Mesendoderm (in vitro differentiated cells): ENCODE measurements around the gene NFATC1.

ENCODE experiments used
- DNase-seq: peaks from one replicate; pipeline ENCODE4 v3.0.0; 2013
- H2AK5ac ChIP-seq: 2 replicates; pipeline ENCODE4 v1.6.1; 2013; ENCODE audit warnings: low read length, inconsistent platforms
- H2BK120ac ChIP-seq: 2 replicates; pipeline ENCODE4 v1.6.1; 2013; ENCODE audit warnings: low read depth, mild to moderate bottlenecking, low read length, moderate library complexity, mixed read lengths
- H2BK15ac ChIP-seq: replicated peaks from 2 replicates; pipeline ENCODE4 v1.6.1; 2013; ENCODE audit warnings: low read depth, mild to moderate bottlenecking, moderate library complexity
- H2BK5ac ChIP-seq: 2 replicates; pipeline ENCODE4 v1.6.1; 2013; ENCODE audit warnings: low read length, inconsistent platforms
- H3K18ac ChIP-seq: 2 replicates; pipeline ENCODE4 v1.6.1; 2013; ENCODE audit warnings: mild to moderate bottlenecking, low read length, mixed read lengths
- H3K23ac ChIP-seq: one replicate; pipeline ENCODE4 v1.6.1; 2013; ENCODE audit warnings: low read length
- H3K27ac ChIP-seq: 2 replicates; pipeline ENCODE4 v1.5.1; 2013; ENCODE audit warnings: low read depth, mild to moderate bottlenecking, inconsistent platforms, low read length, moderate library complexity
- H3K27me3 ChIP-seq: 2 replicates; pipeline ENCODE4 v1.6.1; 2013; ENCODE audit warnings: low read length, control low read depth, mild to moderate bottlenecking, inconsistent platforms; ENCODE audit not compliant: insufficient read depth, poor library complexity
- H3K36me3 ChIP-seq: 2 replicates; pipeline ENCODE4 v1.6.1; 2013; ENCODE audit warnings: low read length, inconsistent platforms; ENCODE audit not compliant: control insufficient read depth, insufficient read depth
- H3K4ac ChIP-seq: one replicate; pipeline ENCODE4 v1.6.1; 2013; ENCODE audit warnings: low read depth, mild to moderate bottlenecking, low read length, moderate library complexity
- H3K4me1 ChIP-seq: 2 replicates; pipeline ENCODE4 v1.6.1; 2013; ENCODE audit warnings: low read depth, low read length, inconsistent platforms; ENCODE audit not compliant: control insufficient read depth
- H3K4me2 ChIP-seq: 2 replicates; pipeline ENCODE4 v1.6.1; 2013; ENCODE audit warnings: low read length
- H3K4me3 ChIP-seq: 2 replicates; pipeline ENCODE4 v1.5.1; 2013; ENCODE audit warnings: mild to moderate bottlenecking, low read length
- H3K56ac ChIP-seq: one replicate; pipeline ENCODE4 v1.6.1; 2013; ENCODE audit warnings: low read length
- H3K79me1 ChIP-seq: 2 replicates; pipeline ENCODE4 v1.6.1; 2013; ENCODE audit warnings: low read length, inconsistent platforms
- H3K79me2 ChIP-seq: 2 replicates; pipeline ENCODE4 v1.6.1; 2013; ENCODE audit warnings: mild to moderate bottlenecking, low read length; ENCODE audit not compliant: control insufficient read depth, insufficient read depth
- H3K9ac ChIP-seq: 2 replicates; pipeline ENCODE4 v1.6.1; 2013; ENCODE audit warnings: low read length, inconsistent platforms
- H4K5ac ChIP-seq: one replicate; pipeline ENCODE4 v1.6.1; 2013; ENCODE audit warnings: low read length
- H4K8ac ChIP-seq: one replicate; pipeline ENCODE4 v1.6.1; 2013; ENCODE audit warnings: low read depth, mild to moderate bottlenecking, control low read depth, low read length, moderate library complexity
- WGBS: extraction: QIAGEN DNeasy Blood & Tissue Kit; methylation state at CpG from one replicate; pipeline ENCODE4 v1.1.7; 2013; ENCODE audit warnings: low lambda C conversion rate, missing lambda C conversion rate; ENCODE audit not compliant: insufficient coverage; ENCODE audit errors: extremely low coverage; 5-methylcytosine and 5-hydroxymethylcytosine counted together

Gene NFATC1

GRCh38 chr18:79402977-79403722 is 7.4 kb downstream of the NFATC1 start:
- H3K18ac ChIP-seq: no peak overlapping the region
- H3K4me3 ChIP-seq: no peak overlapping the region
- WGBS: no CpG with 5 or more reads among the region's 27 CpGs

GRCh38 chr18:79403723-79404566 is 8.2 kb downstream of the NFATC1 start:
- Histone ChIP-seq H3K4me1 (no peaks in the 10 kb centered on the region), H4K5ac (no peak overlapping the region), H3K4me2 (no peak overlapping the region), H3K27me3 (peaks cover 8% of the 10 kb centered on the region), H3K79me2 (no peaks in the 10 kb centered on the region), H3K79me1 (peaks cover 2% of the 10 kb centered on the region), H3K4me3 (no peak overlapping the region), H3K9ac (no peak overlapping the region), H2BK5ac (no peak overlapping the region), H3K18ac (no peak overlapping the region), H2BK120ac (no peak overlapping the region), H3K27ac (no peak overlapping the region), H3K36me3 (no peaks in the 10 kb centered on the region), H3K23ac (no peak overlapping the region), H3K56ac (no peak overlapping the region), H4K8ac (no peak overlapping the region), H3K4ac (no peak overlapping the region), H2BK15ac (no peak overlapping the region), H2AK5ac (no peak overlapping the region)
- WGBS: no CpG with 5 or more reads among the region's 31 CpGs
- no peak for DNase-seq

More at GRCh38 chr18:79402977-79403722, 7.4 kb downstream of the NFATC1 start:
- no peak overlapping the region for H4K5ac ChIP-seq
- H3K36me3 ChIP-seq: no peaks in the 10 kb centered on the region
- H3K9ac ChIP-seq: no peak overlapping the region
- H3K4me2 ChIP-seq: no peak overlapping the region
- no peak overlapping the region for H3K23ac ChIP-seq
- H3K4me1 ChIP-seq: no peaks in the 10 kb centered on the region
- H3K27ac ChIP-seq: no peak overlapping the region
- H2BK120ac ChIP-seq: no peak overlapping the region
- H3K79me1 ChIP-seq: peaks cover 2% of the 10 kb centered on the region
- no peak overlapping the region for H4K8ac ChIP-seq
- no peaks in the 10 kb centered on the region for H3K79me2 ChIP-seq
- no peak overlapping the region for H2BK15ac ChIP-seq
- no peak overlapping the region for H3K56ac ChIP-seq
- no peak overlapping the region for H2AK5ac ChIP-seq
- no peak overlapping the region for H3K4ac ChIP-seq
- peaks cover 13% of the 10 kb centered on the region for H3K27me3 ChIP-seq
- no peak for DNase-seq
- no peak overlapping the region for H2BK5ac ChIP-seq

DNA sequence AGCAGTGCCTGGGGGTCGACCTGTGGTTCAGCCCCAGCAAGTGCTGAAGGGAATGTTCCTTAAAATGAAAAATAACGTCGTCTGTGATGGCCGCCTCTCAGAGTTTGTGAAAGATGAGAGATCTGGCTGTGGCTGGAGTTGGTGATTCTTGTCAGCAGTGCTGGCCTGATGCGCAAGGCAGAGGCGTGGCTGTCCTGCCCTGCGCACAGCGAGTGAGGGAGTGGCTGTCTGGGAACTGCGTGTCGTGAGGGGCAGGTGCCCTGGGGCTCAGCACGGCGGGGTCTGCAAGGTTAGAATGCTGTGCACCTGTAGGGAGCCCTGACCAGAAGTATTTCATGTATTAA is 8.8 kb downstream of the NFATC1 start:
- H3K23ac ChIP-seq: no peak overlapping the region
- H2BK15ac ChIP-seq: no peak overlapping the region
- no peak overlapping the region for H2AK5ac ChIP-seq
- H3K4me1 ChIP-seq: no peaks in the 10 kb centered on the region
- no peak overlapping the region for H2BK120ac ChIP-seq
- no peak overlapping the region for H3K4me3 ChIP-seq
- WGBS: no CpG with 5 or more reads among the region's 12 CpGs
- no peak overlapping the region for H3K56ac ChIP-seq
- no peak overlapping the region for H3K4ac ChIP-seq
- H3K4me2 ChIP-seq: no peak overlapping the region
- H2BK5ac ChIP-seq: no peak overlapping the region
- H3K36me3 ChIP-seq: no peaks in the 10 kb centered on the region
- no peak overlapping the region for H3K9ac ChIP-seq
- H4K8ac ChIP-seq: no peak overlapping the region
- no peak overlapping the region for H4K5ac ChIP-seq
- DNase-seq: no peak
- peaks cover 2% of the 10 kb centered on the region for H3K27me3 ChIP-seq
- H3K27ac ChIP-seq: no peak overlapping the region
- H3K79me2 ChIP-seq: no peaks in the 10 kb centered on the region
- H3K79me1 ChIP-seq: peaks cover 2% of the 10 kb centered on the region
- no peak overlapping the region for H3K18ac ChIP-seq

- H3K27ac ChIP-seq: no peak overlapping the region
- H4K5ac ChIP-seq: no peak overlapping the region
- H3K79me2 ChIP-seq: no peaks in the 10 kb centered on the region
- H2AK5ac ChIP-seq: no peak overlapping the region
- no peak overlapping the region for H3K4me3 ChIP-seq
- H2BK5ac ChIP-seq: no peak overlapping the region
- H3K18ac ChIP-seq: no peak overlapping the region
- no peaks in the 10 kb centered on the region for H3K4me1 ChIP-seq
- H4K8ac ChIP-seq: no peak overlapping the region
- H3K23ac ChIP-seq: no peak overlapping the region
- H3K9ac ChIP-seq: no peak overlapping the region
- H2BK120ac ChIP-seq: no peak overlapping the region
- no peak for DNase-seq
- H3K4ac ChIP-seq: no peak overlapping the region
- WGBS: no CpG with 5 or more reads among the region's 23 CpGs
- peaks cover 2% of the 10 kb centered on the region for H3K79me1 ChIP-seq
- no peak overlapping the region for H3K56ac ChIP-seq
- no peaks in the 10 kb centered on the region for H3K36me3 ChIP-seq
- H2BK15ac ChIP-seq: no peak overlapping the region
- H3K27me3 ChIP-seq: no peaks in the 10 kb centered on the region
- H3K4me2 ChIP-seq: no peak overlapping the region
Observed at GRCh38 chr18:79405019-79405780, 9.5 kb downstream of the NFATC1 start.

- DNase-seq: no peak
- H3K9ac ChIP-seq: no peak overlapping the region
- no peak overlapping the region for H3K4ac ChIP-seq
- no peaks in the 10 kb centered on the region for H3K4me1 ChIP-seq
- no peak overlapping the region for H2BK120ac ChIP-seq
- no peak overlapping the region for H4K8ac ChIP-seq
- no peak overlapping the region for H3K27ac ChIP-seq
- H4K5ac ChIP-seq: no peak overlapping the region
- no peak overlapping the region for H3K23ac ChIP-seq
- H3K36me3 ChIP-seq: no peaks in the 10 kb centered on the region
- no peak overlapping the region for H3K4me3 ChIP-seq
- H2BK15ac ChIP-seq: no peak overlapping the region
- H2BK5ac ChIP-seq: no peak overlapping the region
- no peak overlapping the region for H3K56ac ChIP-seq
- no peak overlapping the region for H2AK5ac ChIP-seq
- no CpG with 5 or more reads among the region's 27 CpGs for WGBS
- H3K18ac ChIP-seq: no peak overlapping the region
- no peaks in the 10 kb centered on the region for H3K79me2 ChIP-seq
- H3K27me3 ChIP-seq: no peaks in the 10 kb centered on the region
- H3K4me2 ChIP-seq: no peak overlapping the region
- peaks cover 2% of the 10 kb centered on the region for H3K79me1 ChIP-seq
Observed at GRCh38 chr18:79405781-79406575, 10.2 kb downstream of the NFATC1 start.
